Stimulated activated CD4-positive, alpha-beta T cell treated with anti-CD3 and anti-CD28 coated beads, TNF-alpha, amount 100 ng/mL, for 1 hour (primary cell): Measurements from ENCODE around the gene IRF4.

Experiments
- DNase-seq, 3 donors: peaks; one replicate each; pipeline ENCODE4 v3.0.0-alpha.2; 2020; ENCODE audit warnings: low read depth in 3 of 3, low spot score in 1 of 3

The IRF4 gene

DNA sequence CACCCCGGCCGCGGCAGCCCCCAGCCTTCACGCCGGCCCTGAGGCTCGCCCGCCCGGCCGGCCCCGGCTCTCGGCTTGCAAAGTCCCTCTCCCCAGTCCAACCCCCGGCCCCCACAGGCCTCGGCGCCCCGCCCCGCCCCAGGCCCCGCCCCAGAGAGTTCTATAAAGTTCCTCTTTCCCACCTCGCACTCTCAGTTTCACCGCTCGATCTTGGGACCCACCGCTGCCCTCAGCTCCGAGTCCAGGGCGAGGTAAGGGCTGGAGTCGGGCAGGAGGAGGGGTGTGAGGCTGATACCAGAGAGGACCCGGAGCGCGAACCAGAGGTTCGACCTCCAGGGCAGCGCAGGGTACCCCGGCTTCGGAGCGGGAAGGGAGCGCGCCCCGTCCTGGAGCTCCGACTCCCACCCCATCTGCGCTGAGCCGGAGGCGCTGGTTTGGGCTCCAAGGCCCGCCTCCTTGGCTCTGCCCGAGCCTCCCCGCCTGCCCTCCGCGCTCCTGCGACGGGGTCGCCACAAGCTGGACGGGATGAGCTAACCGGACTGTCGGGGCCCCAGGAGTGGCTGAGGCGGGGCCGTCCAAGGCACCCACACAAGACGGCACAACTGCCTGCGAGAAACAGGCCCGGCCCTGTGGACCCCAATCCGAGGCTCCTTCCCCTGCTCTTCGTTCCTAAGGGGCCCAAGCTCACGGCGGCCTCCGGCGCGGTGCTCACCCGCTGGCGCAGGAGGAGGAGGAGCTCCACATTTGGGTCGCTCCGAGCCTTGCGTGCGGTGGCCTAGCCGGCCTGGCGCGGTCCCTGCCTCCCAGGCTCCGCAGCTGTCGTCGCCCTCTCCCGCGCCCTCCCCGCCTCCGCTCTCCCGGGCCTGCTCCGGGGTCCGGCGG, at the start of gene IRF4:
Gene IRF4 (plus strand): TSS at position 194 of the 882 bp plus-strand sequence. CDS start 1,401 bp downstream, outside the sequence.
- peak in 2 of 3 donors; percentile 40 to 82 for DNase-seq

DNA sequence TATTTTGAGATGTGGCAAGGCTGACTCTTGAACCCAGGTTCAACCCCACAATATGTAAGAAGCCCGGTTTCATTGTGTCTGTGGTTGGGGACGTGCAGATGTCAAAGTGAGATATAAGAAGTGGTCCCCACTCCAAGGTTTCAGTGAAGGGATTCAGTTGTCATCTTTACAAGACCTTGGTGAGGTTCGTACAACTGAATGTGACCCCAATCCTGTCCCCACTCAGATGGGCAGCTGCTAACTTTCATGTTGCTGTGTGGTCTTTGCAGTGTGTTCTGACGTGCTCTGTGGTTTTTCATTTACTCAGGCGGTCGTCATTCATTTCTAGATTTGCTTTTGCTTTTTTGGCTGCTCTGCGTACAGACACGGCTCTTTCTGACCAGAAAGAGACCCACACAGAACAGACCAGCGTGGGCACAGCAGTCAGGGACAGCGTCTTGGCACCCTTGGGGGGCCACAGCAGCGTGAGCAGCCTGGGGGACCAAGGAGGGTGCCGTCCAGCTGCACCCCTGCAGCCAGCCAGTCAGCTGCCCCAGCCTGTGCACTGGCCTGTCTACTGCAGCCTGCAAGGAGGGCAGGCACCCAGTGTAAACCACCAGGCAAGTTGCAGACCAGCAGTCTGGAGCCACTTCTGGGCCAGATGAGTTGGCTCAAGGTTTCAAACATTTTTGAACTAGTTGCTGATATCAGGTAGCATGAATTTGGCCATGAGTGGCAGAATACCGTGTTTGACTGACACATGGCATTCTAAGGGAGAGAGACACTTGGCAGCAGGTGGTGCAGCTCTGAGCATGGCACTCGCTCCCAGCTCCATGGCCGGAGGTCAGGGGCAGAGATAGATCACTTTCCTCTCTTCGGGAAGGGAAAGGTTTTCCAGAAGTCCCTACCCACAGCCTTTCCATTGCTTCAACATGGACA, 49.4 kb upstream of the IRF4 start:
- no peak for DNase-seq

DNA sequence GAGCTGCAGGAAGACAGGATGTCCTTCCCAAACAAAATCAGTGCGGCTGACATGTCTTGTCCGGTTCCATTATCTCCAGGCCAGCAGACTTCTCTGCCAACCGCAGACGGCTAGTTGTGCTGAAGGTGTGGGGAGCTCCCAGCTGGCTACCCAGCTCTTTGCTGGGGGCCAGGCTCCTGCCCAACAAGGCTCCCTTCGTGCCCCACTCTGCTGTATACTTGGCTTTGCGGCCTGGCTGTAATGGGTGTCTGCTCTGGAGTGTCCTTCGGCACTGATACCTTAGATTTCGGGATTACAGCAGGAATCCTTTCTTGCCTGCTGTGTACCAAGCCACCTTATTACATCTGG, 48.7 kb upstream of the IRF4 start:
- no peak for DNase-seq

DNA sequence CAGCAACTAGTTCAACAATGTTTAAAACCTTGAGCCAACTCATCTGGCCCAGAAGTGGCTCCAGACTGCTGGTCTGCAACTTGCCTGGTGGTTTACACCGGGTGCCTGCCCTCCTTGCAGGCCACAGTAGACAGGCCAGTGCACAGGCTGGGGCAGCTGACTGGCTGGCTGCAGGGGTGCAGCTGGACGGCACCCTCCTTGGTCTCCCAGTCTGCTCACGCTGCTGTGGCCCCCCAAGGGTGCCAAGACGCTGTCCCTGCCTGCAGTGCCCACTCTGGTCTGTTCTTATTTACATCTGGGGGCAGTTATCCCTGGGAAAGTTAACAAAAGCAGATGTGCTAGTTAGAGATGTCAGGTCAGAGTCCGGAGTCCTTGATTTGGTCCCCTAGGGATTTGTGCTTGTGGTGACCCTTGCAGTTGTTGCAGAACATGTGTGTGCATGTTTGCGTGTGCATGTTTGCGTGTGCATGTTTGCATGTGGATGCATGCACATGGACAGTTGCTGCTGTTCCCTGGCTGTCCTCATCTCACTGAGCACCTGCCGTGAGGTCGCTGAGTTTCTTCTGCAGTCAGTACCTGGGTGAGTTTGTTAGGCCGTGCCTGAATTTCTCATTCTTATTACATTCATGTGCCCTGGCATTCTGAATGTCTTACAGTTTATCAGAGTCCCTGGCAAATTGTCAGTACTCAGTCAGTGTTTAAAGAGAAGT, 48.2 kb upstream of the IRF4 start:
- DNase-seq = no peak

DNA sequence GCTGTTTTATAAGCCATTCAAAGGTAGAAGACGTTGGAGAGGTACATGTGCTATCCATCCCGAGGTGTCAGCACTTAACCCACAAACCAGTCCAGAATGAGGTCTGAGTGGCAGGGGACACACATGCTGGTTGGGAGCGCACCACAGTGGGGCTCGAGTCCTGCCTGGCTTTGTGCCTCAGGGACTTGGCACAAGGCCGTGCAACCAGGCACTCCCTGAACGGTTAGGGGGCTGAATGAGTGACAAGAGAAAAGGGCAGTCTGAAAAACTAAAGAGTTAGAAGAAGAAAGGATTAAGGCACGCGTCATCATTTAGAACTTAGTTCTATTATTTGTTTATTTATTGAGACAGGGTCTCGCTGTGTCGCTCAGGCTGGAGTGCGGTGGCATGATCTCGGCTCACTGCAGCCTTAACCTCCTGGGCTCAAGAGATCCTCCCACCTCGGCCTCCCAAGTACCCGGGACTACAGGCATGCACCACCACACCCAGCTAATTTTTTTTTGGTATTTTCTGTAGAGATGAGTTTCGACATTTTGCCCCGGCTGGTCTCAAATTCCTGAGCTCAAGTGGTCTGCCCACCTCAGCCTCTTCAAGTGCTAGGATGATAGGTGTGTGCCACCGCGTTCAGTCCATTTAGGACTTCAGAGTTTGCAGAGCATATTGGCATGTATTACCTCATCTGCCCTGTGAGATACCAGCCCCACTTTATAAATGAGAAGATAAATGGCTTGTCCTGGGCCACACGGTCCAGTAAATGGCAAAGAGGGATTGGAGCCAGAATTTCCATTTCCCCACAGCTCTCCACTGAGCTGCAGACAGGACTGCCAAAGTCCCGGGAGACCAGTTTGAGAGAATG, 47.4 kb upstream of the IRF4 start:
- DNase-seq = no peak

DNA sequence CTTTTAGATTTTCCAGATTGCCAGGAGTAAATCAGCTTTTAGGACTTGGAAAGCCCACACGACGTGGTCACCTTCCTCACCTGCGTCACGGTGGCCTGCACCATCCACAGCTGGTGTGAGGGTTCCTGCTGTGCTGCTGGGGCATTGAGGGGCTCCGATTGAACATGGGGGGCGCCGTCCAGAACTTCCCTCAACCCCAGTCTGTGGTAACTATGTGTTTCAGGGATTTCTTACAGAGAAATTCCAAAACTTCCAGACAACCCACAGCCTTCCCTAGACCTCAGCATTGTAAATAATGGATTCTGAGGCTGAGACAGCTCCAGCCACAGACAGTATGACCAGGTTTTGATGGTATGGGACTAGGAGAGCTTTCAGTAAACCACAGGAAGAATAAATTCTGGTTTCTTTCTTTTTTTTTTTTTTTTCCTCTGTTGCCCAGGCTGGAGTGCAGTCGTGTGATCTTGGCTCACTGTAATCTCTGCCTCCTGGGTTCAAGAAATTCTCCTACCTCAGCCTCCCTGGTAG, 46.7 kb upstream of the IRF4 start:
- DNase-seq = no peak

DNA sequence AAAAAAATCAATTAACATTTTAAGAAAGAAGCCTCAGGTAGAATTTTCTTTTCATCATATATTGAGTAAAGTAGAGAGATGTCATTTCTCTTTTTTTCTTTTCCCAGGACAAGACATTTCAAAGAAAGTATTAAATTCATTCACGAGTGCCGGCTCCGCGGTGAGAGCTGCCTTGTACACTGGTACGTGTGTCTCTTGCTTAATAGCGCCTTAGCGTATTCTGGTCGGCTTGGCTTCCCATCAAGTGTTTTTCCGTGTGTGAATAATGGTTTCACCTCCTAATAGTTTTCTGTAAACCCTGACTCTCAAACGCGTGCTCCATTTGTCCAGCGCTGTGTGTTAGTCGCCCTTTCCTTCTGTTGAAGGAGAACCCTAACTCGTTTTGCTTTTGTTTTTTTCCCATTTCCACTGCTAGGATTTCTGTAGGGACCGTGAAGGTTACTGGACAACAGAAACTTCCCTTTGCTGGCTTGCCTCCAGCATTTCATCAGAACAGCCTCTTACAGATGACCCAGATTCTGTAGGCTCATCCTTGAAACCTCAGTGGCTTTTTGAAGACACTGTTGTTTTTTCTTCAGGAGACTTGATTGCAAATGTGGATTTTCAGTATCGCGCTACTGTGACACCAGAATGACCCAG, 45.7 kb upstream of the IRF4 start:
- no peak for DNase-seq

DNA sequence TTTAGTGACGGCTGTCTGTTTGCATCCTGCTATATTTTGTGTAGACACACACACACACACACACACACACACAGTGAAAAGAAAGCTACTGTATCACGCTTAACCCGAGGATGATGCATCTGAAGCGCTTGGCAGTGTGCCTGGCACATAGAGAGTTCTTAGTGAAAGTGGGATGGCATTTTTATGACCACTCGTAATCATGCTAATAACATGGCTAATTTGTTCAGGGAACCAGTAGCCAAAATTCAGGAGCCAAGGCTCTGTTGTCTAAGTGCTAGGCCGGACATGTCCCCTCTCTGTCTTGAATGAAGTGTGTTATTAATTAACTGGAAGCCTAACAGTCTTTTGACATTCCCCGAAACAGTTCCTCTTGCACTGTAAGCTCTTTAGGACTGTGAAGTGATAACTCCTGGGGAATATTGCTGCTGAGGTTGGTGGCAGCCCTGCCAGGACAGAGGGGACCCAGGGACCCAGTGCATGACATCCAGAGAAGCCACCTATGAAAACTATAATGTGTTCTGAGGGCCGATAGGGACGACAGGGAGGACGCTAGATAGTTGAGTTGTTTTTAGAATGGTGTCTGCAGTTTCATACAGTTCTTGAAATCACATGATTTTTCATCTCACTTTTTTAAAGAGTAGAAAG, 45.0 kb upstream of the IRF4 start:
- DNase-seq = no peak

DNA sequence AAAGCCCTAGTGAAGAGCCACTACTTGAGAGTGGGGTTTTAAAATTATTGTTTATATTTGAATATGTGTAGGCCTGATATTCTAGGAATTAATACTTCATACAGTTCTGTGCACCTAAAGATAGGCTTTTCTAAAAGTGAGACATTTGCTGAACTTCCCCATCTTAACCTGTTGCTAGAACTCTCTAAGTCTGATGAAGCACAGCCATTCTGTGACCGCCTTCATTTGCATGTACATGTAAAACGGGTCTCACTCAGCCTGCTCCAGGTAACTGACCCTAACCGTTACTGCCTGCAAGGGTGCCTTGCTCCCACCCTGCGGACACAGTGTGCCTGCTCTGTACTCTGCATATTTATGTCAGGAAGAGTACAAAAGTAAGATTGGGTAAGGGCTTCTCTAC, 44.3 kb upstream of the IRF4 start:
- DNase-seq = no peak

DNA sequence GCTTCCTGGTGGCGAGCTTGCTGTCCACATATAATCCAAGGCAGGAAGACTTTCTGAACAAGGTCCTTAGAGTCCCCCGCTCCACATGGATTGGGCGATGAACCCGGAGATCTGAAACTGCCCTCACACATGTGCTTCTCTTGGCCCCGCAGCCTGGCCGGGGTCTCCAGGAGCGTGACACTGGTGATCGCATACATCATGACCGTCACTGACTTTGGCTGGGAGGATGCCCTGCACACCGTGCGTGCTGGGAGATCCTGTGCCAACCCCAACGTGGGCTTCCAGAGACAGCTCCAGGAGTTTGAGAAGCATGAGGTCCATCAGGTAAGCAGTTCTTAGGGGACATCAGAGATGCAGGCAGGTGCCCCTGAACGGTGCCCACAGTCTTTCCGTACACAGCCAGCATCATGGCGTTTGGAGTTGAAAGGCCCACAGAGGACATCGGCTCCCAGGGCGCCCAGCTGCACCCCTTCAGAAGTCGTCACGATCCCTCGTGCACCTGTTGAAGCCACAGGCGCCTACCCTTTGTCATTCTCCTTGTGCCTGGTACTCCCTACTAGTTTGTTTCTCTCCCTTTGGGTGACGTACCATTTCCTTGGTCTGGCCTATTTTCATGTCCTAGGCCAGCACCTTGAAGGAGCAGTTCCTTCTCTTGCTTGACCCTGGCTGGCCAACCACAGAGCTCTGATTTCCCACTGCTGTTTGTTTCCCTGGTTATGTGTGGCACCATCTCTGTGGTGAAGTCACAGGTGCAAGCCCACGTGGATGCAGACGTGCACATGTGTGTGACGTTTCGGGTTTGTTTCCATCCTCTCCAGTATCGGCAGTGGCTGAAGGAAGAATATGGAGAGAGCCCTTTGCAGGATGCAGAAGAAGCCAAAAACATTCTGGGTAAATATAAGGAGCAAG, 43.3 kb upstream of the IRF4 start:
- no peak for DNase-seq

DNA sequence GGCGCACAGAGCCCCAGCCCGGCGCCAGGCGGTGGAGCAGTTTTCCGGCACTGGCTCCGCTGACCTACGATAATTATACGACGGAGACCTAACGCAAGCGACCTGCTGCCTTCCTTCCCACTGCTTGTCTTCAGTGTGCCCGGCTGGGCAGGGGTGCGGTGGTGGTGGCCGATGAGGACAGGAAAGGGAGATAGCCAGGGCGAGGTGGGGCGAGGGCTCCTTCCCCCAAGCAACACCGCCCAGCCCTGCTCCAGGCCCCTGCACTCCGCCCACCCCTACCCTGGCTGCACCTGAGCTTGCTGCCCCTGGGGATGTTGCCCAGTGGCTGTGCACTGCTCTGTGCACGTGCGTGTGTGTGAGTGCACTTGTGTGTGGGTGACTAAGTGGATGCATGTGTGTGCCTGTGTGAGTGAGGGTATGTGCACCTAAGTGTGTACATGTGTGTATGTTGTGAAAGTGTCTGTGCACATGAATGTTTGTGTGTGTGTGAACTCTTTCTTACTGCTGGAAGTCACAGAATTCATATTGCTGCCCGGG, 42.6 kb upstream of the IRF4 start:
- DNase-seq = no peak

DNA sequence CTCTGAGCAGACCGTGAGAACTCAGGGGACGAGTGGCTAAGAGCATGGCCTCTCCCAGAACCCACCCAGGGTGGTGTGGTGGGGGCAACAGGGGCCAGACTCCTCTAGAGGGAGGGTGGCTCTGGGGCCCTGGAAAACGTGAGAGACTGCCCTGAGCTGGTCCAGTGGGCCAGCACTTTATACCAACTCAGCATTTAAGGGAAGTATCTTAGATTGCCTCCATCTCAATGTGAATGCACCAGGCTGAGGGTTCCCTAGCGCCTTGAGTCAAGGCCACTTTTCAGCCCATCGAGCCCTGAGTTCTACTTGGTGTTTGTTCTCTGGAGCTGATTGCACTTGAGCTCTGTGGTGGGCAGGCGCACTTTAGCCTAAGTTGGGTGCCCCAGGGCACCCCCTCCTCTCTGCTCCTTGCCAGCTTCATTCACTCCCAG, 42.0 kb upstream of the IRF4 start:
- DNase-seq = no peak

DNA sequence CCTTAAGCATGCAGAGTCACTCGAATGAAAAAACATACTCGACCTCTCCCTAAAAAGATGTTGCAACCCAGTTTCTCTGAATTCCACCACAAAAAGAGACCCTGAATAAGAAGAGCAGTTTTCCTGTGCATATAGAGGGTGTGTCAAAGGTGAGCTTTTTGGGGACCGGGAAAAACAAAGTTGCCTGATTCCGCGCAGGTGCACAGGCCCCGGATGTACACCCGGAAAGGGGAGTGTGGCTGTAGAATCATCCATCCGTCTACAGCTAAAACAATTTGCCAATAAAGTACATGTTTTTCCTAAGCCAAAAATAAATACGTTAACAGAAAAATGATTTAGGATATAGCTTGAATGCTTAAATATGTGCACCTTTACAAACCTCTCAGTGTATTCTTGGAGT, 41.2 kb upstream of the IRF4 start:
- no peak for DNase-seq

DNA sequence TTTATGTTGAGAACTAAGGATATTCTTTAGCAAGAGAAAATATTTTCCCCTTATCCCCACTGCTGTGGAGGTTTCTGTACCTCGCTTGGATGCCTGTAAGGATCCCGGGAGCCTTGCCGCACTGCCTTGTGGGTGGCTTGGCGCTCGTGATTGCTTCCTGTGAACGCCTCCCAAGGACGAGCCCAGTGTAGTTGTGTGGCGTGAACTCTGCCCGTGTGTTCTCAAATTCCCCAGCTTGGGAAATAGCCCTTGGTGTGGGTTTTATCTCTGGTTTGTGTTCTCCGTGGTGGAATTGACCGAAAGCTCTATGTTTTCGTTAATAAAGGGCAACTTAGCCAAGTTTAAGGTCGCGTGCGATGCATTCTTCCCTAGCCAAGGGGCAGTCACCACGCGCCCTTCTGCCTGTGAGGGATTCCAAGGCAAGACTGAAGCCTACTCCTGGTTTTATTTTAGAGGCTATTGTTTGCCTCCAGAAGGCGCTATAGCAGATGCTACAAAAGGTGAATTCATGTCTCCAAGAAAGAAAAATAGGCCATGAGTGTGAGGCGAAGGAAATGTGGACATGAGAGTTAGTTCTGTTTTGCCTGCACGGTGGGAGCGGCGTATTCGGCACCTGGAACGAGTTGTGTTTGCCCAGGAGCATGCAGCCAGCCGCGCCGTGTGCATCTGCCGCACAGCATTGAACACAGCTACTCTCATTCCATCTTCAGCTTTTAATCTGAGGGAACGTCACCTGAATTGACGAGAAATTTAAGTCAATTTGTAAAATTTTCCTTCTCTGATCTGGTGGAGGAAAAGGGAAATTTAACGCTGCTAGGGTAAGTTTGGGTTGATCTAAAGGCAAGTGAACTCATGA, 40.3 kb upstream of the IRF4 start:
- no peak for DNase-seq

DNA sequence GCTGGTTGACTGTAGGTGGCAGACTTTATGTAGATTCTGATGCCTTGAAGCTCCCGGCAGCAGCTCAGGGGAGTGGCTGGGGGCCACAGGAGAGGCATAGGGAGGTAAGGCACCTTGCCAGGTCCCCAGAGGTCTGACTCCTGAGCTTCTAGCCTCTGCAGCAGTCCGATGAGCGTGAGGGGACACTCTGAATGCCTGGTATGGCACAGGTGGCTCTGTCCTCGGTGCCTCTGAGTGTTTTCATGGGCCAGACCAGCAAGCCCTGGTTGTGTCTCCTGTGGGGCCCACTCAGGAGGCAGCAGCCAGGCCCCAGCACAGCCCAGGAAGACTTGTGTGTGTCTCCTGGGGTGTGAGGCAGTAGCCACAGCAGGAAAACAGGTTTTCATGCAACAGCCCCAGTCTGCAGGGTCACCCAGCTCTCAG, 39.7 kb upstream of the IRF4 start:
- no peak for DNase-seq

DNA sequence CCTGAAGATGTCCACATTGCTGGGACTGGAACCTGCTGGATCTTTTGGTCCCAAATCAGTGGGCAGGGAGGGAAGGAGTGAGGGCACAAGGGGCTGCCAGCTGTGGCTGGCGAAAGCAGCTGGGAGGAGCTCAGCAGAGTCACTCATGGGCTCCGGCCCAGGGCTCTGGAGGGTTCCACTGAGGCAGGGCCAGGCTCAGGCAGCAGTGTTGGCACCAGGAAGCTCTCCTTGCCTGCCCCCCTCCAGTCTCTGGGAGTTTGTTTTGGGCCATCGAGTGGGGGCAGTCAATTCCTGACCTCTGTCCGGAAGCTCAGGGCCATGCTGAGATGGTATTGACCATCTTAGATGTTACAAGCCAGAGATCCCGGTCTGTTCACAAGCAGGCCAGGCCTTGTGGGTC, 39.1 kb upstream of the IRF4 start:
- no peak for DNase-seq

DNA sequence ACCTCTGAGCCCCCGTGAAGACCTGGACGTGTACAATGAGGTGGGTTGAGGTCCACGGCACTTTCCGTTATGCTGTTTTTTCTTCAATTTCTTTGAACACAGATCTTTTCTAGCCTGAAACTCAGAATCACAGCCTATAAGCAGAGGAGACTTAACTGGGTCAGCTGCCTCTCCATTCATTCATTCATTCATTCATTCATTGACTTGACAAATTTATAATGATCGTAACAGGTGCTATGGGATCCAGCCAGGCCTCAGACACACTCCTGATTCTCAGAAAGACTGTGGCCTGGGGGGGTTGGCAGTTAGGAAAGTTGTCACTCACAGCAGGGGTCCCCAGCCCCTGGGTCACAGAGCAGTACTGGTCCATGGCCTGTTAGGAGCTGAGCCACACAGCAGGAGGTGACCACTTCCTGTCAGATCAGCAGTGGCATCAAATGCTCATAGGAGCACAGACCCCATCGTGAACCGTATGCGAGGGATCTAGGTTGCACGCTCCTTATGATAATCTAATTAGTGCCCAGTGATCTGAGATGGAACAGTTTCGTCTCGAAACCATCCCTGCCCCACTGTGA, 38.6 kb upstream of the IRF4 start:
- no peak for DNase-seq
